HG02623 (cell line): ENCODE measurements around the gene LRFN2.

Experiments
- ATAC-seq: cut with Tn5 transposase; IDR thresholded peaks from one replicate; pipeline ENCODE4 v1.9.1; 2021; ENCODE audit warnings: moderate library complexity; ENCODE audit not compliant: unreplicated experiment

Gene LRFN2

GRCh38 chr6:40386200-40386599 is 201.0 kb downstream of the LRFN2 start:
- no peak for ATAC-seq

GRCh38 chr6:40383348-40384115 is 203.6 kb downstream of the LRFN2 start:
- ATAC-seq, result no peak

- ATAC-seq, result no peak
Measured at GRCh38 chr6:40380271-40380670, 206.9 kb downstream of the LRFN2 start.

GRCh38 chr6:40379811-40380210 is 207.4 kb downstream of the LRFN2 start:
- ATAC-seq, result no peak

- ATAC-seq, result no peak
Measured at GRCh38 chr6:40378725-40379074, 208.5 kb downstream of the LRFN2 start.

- ATAC-seq, result no peak
Measured at GRCh38 chr6:40378071-40378724, 209.0 kb downstream of the LRFN2 start.

GRCh38 chr6:40377173-40377806 is 209.9 kb downstream of the LRFN2 start:
- ATAC-seq, result no peak

- ATAC-seq, result no peak
Measured at GRCh38 chr6:40376113-40376650, 211.0 kb downstream of the LRFN2 start.

GRCh38 chr6:40373267-40373666 is 213.9 kb downstream of the LRFN2 start:
- no peak for ATAC-seq

- ATAC-seq, result no peak
Measured at GRCh38 chr6:40371621-40372020, 215.5 kb downstream of the LRFN2 start.

GRCh38 chr6:40371095-40371494 is 216.1 kb downstream of the LRFN2 start:
- no peak for ATAC-seq

- ATAC-seq, result no peak
Measured at GRCh38 chr6:40369891-40370290, 217.3 kb downstream of the LRFN2 start.

GRCh38 chr6:40369042-40369441 is 218.1 kb downstream of the LRFN2 start:
- no peak for ATAC-seq

- no peak for ATAC-seq
Measured at GRCh38 chr6:40362859-40363258, 224.3 kb downstream of the LRFN2 start.

- no peak for ATAC-seq
Measured at GRCh38 chr6:40359808-40360207, 227.4 kb downstream of the LRFN2 start.

- no peak for ATAC-seq
Measured at GRCh38 chr6:40358473-40359460, 228.4 kb downstream of the LRFN2 start.

- ATAC-seq, result no peak
Measured at GRCh38 chr6:40356242-40356910, 230.8 kb downstream of the LRFN2 start.

GRCh38 chr6:40355532-40355931 is 231.6 kb downstream of the LRFN2 start:
- no peak for ATAC-seq

- no peak for ATAC-seq
Measured at GRCh38 chr6:40355066-40355465, 232.1 kb downstream of the LRFN2 start.

- no peak for ATAC-seq
Measured at GRCh38 chr6:40353967-40354452, 233.2 kb downstream of the LRFN2 start.
